AG09319 (cell line): ENCODE data around the gene ANKRD22.

Experiments
- DNase-seq: peaks from one replicate; pipeline ENCODE4 v3.0.0-alpha.2; 2010; ENCODE audit warnings: low read depth; ENCODE audit errors: extremely low read depth
- TF ChIP-seq, protein P1 (sequence below): IDR thresholded peaks from 2 replicates; pipeline ENCODE4 v1.5.1; 2011; ENCODE audit warnings: low read depth, mild to moderate bottlenecking, inconsistent platforms, low read length, moderate library complexity

ANKRD22 gene

GRCh38 chr10:88783724-88784123 lies 67.9 kb downstream of the ANKRD22 start:
- TF ChIP-seq, protein P1, sequence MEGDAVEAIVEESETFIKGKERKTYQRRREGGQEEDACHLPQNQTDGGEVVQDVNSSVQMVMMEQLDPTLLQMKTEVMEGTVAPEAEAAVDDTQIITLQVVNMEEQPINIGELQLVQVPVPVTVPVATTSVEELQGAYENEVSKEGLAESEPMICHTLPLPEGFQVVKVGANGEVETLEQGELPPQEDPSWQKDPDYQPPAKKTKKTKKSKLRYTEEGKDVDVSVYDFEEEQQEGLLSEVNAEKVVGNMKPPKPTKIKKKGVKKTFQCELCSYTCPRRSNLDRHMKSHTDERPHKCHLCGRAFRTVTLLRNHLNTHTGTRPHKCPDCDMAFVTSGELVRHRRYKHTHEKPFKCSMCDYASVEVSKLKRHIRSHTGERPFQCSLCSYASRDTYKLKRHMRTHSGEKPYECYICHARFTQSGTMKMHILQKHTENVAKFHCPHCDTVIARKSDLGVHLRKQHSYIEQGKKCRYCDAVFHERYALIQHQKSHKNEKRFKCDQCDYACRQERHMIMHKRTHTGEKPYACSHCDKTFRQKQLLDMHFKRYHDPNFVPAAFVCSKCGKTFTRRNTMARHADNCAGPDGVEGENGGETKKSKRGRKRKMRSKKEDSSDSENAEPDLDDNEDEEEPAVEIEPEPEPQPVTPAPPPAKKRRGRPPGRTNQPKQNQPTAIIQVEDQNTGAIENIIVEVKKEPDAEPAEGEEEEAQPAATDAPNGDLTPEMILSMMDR: no peak
- no peak for DNase-seq

DNA sequence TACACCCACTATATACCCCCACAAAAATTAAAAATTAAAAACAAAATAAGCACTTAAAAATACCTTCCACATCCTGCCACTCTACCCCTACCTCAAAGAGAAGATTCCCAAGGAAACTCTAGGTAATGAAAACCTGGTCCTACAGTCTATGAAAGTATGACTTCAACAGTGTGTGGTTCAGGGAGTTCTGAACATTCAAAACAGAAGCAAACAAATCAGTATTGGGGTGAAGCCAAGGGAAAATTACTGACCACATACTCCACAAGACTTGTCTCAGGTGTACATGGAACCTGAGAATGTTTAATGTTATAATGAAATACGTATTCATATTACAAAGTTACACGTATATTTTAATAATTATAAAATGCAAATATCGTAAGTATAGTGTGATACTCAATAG lies 69.4 kb downstream of the ANKRD22 start:
- DNase-seq: no peak
- TF ChIP-seq, protein P1: no peak

DNA sequence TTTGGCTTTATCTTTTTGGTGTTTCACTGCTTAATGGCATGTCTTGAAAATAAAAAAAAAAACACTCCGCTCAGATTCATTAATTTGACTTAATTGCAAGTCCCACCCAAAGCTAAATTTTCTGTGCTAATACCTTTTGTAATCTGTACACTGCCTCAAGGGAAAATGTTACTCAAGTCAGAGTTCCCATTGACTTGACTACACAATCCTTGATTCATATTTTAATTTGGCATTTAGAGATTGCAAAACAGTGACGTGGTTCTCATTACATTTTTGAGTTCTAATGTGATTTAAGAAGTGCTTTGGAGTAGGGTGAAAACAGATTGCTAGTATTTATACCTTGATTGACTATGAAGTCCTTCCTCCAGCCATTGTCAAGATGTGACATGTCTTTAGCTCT lies 70.4 kb downstream of the ANKRD22 start:
- TF ChIP-seq, protein P1: no peak
- no peak for DNase-seq
